HEK293 (cell line): Measurements from ENCODE around the gene CDIPT.
A peak's percentile ranks its signal among the peaks of the same experiment; 100 is the strongest.

Source experiments
- ATF2 ChIP-seq: fragments of 450-650 bp; formaldehyde crosslinking; IDR thresholded peaks from 2 replicates; pipeline ENCODE4 v1.5.1; 2016; ENCODE audit warnings: missing biosample characterization, missing genetic modification characterization, low read depth
- BCL11A ChIP-seq: fragments of 450-650 bp; formaldehyde crosslinking; IDR thresholded peaks from 2 replicates; pipeline ENCODE4 v1.5.1; 2016; ENCODE audit warnings: low read depth, missing biosample characterization, missing genetic modification characterization
- BCL11B ChIP-seq: fragments of 450-650 bp; formaldehyde crosslinking; IDR thresholded peaks from 2 replicates; pipeline ENCODE4 v1.5.1; 2016; ENCODE audit warnings: low read depth, missing biosample characterization, missing genetic modification characterization
- EGR2 ChIP-seq: fragments of 450-650 bp; formaldehyde crosslinking; IDR thresholded peaks from 2 replicates; pipeline ENCODE4 v1.5.1; 2016; ENCODE audit warnings: low read depth, missing biosample characterization, missing genetic modification characterization
- GLI4 ChIP-seq: fragments of 450-650 bp; formaldehyde crosslinking; IDR thresholded peaks from 2 replicates; pipeline ENCODE4 v1.5.1; 2016; ENCODE audit warnings: missing biosample characterization, missing genetic modification characterization
- PRDM10 ChIP-seq: fragments of 450-650 bp; formaldehyde crosslinking; IDR thresholded peaks from 2 replicates; pipeline ENCODE4 v1.5.1; 2016; ENCODE audit warnings: missing biosample characterization, missing genetic modification characterization
- PRDM2 ChIP-seq: fragments of 450-650 bp; formaldehyde crosslinking; IDR thresholded peaks from 2 replicates; pipeline ENCODE4 v1.5.1; 2016; ENCODE audit warnings: missing biosample characterization, missing genetic modification characterization, borderline replicate concordance
- SCRT2 ChIP-seq: fragments of 450-650 bp; formaldehyde crosslinking; IDR thresholded peaks from 2 replicates; pipeline ENCODE4 v1.5.1; 2016; ENCODE audit warnings: missing biosample characterization, missing genetic modification characterization
- ZEB2 ChIP-seq: fragments of 450-650 bp; formaldehyde crosslinking; IDR thresholded peaks from 2 replicates; pipeline ENCODE4 v1.5.1; 2016; ENCODE audit warnings: missing biosample characterization, missing genetic modification characterization
- ZFP69B ChIP-seq: fragments of 450-650 bp; formaldehyde crosslinking; IDR thresholded peaks from 2 replicates; pipeline ENCODE4 v1.5.1; 2016; ENCODE audit warnings: missing biosample characterization, missing genetic modification characterization
- ZNF10 ChIP-seq: fragments of 450-650 bp; formaldehyde crosslinking; IDR thresholded peaks from 2 replicates; pipeline ENCODE4 v1.5.1; 2017; ENCODE audit warnings: missing biosample characterization, missing genetic modification characterization
- ZNF121 ChIP-seq: fragments of 450-650 bp; formaldehyde crosslinking; IDR thresholded peaks from 2 replicates; pipeline ENCODE4 v1.5.1; 2016; ENCODE audit warnings: missing biosample characterization, missing genetic modification characterization
- ZNF155 ChIP-seq: fragments of 450-650 bp; formaldehyde crosslinking; IDR thresholded peaks from 2 replicates; pipeline ENCODE4 v1.5.1; 2016; ENCODE audit warnings: missing biosample characterization, missing genetic modification characterization
- ZNF202 ChIP-seq: fragments of 450-650 bp; formaldehyde crosslinking; IDR thresholded peaks from 2 replicates; pipeline ENCODE4 v1.5.1; 2016; ENCODE audit warnings: missing biosample characterization, missing genetic modification characterization, borderline replicate concordance
- ZNF223 ChIP-seq: fragments of 450-650 bp; formaldehyde crosslinking; IDR thresholded peaks from 2 replicates; pipeline ENCODE4 v1.5.1; 2016; ENCODE audit warnings: missing biosample characterization, missing genetic modification characterization
- ZNF23 ChIP-seq: fragments of 450-650 bp; formaldehyde crosslinking; IDR thresholded peaks from 2 replicates; pipeline ENCODE4 v1.5.1; 2016; ENCODE audit warnings: missing biosample characterization, missing genetic modification characterization, borderline replicate concordance
- ZNF26 ChIP-seq: fragments of 450-650 bp; formaldehyde crosslinking; IDR thresholded peaks from 2 replicates; pipeline ENCODE4 v1.5.1; 2016; ENCODE audit warnings: missing biosample characterization, missing genetic modification characterization
- ZNF391 ChIP-seq: fragments of 450-650 bp; formaldehyde crosslinking; IDR thresholded peaks from 2 replicates; pipeline ENCODE4 v1.5.1; 2016; ENCODE audit warnings: low read depth, missing biosample characterization, missing genetic modification characterization, borderline replicate concordance
- ZNF394 ChIP-seq: fragments of 450-650 bp; formaldehyde crosslinking; IDR thresholded peaks from 2 replicates; pipeline ENCODE4 v1.5.1; 2016; ENCODE audit warnings: missing biosample characterization, missing genetic modification characterization, mild to moderate bottlenecking, moderate library complexity, borderline replicate concordance
- ZNF423 ChIP-seq: fragments of 450-650 bp; formaldehyde crosslinking; IDR thresholded peaks from 2 replicates; pipeline ENCODE4 v1.5.1; 2016; ENCODE audit warnings: missing biosample characterization, missing genetic modification characterization
- ZNF501 ChIP-seq: fragments of 450-650 bp; formaldehyde crosslinking; IDR thresholded peaks from 2 replicates; pipeline ENCODE4 v1.5.1; 2016; ENCODE audit warnings: missing biosample characterization, missing genetic modification characterization
- ZNF529 ChIP-seq: fragments of 450-650 bp; formaldehyde crosslinking; IDR thresholded peaks from 2 replicates; pipeline ENCODE4 v1.5.1; 2017; ENCODE audit warnings: missing genetic modification characterization, missing biosample characterization; ENCODE audit not compliant: insufficient replicate concordance
- ZNF530 ChIP-seq: fragments of 450-650 bp; formaldehyde crosslinking; IDR thresholded peaks from 2 replicates; pipeline ENCODE4 v1.5.1; 2016; ENCODE audit warnings: low read depth, missing biosample characterization, missing genetic modification characterization
- ZNF544 ChIP-seq: fragments of 450-650 bp; formaldehyde crosslinking; IDR thresholded peaks from 2 replicates; pipeline ENCODE4 v1.5.0; 2017; ENCODE audit warnings: missing biosample characterization, missing genetic modification characterization
- ZNF768 ChIP-seq: fragments of 450-650 bp; formaldehyde crosslinking; IDR thresholded peaks from 2 replicates; pipeline ENCODE4 v1.5.1; 2018; ENCODE audit warnings: missing biosample characterization, mild to moderate bottlenecking, missing genetic modification characterization
- ZNF776 ChIP-seq: fragments of 450-650 bp; formaldehyde crosslinking; IDR thresholded peaks from 2 replicates; pipeline ENCODE4 v1.5.0; 2017; ENCODE audit warnings: missing biosample characterization, missing genetic modification characterization, borderline replicate concordance
- ZNF785 ChIP-seq: fragments of 450-650 bp; formaldehyde crosslinking; IDR thresholded peaks from 2 replicates; pipeline ENCODE4 v1.5.1; 2016; ENCODE audit warnings: missing biosample characterization, missing genetic modification characterization
- ZNF837 ChIP-seq: fragments of 450-650 bp; formaldehyde crosslinking; IDR thresholded peaks from 2 replicates; pipeline ENCODE4 v1.5.1; 2016; ENCODE audit warnings: missing biosample characterization, missing genetic modification characterization

CDIPT gene

GRCh38 chr16:29900888-29901606, 38.0 kb upstream of the CDIPT start (continued):
- TF ChIP-seq ZNF768 (tag by site-specific recombination) = no peak
- TF ChIP-seq ZNF121 (tag by site-specific recombination) = no peak
- TF ChIP-seq ZNF501 (tag by site-specific recombination) = no peak
- no peak for TF ChIP-seq ZNF544 (tag by site-specific recombination)
- TF ChIP-seq PRDM2 (tag by site-specific recombination) = 0 out of 2 replicates have a peak, but pooled peaks have one; percentile 1
- no peak for TF ChIP-seq ZNF423
- no peak for TF ChIP-seq ZNF202 (tag by site-specific recombination)
- TF ChIP-seq ZNF155 (tag by site-specific recombination) = no peak
- TF ChIP-seq ZNF530 (tag by site-specific recombination) = no peak
- TF ChIP-seq ZNF776 (tag by site-specific recombination) = no peak; the same call in 1 of the 2 replicates
- no peak for TF ChIP-seq ZNF529 (tag by site-specific recombination)
- no peak for TF ChIP-seq BCL11A (tag by site-specific recombination)
- TF ChIP-seq ZNF394 = no peak; the same call in 1 of the 2 replicates
- no peak for TF ChIP-seq EGR2 (tag by site-specific recombination)
- no peak for TF ChIP-seq PRDM10 (tag by site-specific recombination)
- no peak for TF ChIP-seq ZEB2 (tag by site-specific recombination)
- no peak for TF ChIP-seq ZNF223
- TF ChIP-seq GLI4 (tag by site-specific recombination) = no peak; the same call in 1 of the 2 replicates
- TF ChIP-seq ZNF10 (tag by site-specific recombination) = no peak
- peak; percentile 6; the same call in 1 of the 2 replicates for TF ChIP-seq ZNF785
- no peak for TF ChIP-seq ZNF26 (tag by site-specific recombination)
- no peak for TF ChIP-seq SCRT2 (tag by site-specific recombination)
- TF ChIP-seq ZNF837 (tag by site-specific recombination) = no peak
- TF ChIP-seq ATF2 (tag by site-specific recombination) = no peak
- TF ChIP-seq ZFP69B = peak; percentile 1; the same call in 1 of the 2 replicates
- 0 out of 2 replicates have a peak, but pooled peaks have one; percentile 41 for TF ChIP-seq ZNF23 (tag by site-specific recombination)
- TF ChIP-seq BCL11B (tag by site-specific recombination) = no peak
- TF ChIP-seq ZNF391 (tag by site-specific recombination) = no peak
